Upper lobe of left lung (tissue), 6 donors: ENCODE data around the gene RPS2. TPM values are rescaled to one million over a fixed set of nuclear protein-coding genes. Genes with fewer than 3 reads are reported as not detected.
"Not testable (repeated sequence)": the region's sequence is repeated elsewhere in the genome, so short reads cannot be mapped to it uniquely, and the experiment has no call there.

Experiments used
- ATAC-seq, 2 donors: fragments of 200-7000 bp; cut with Tn5 transposase; one replicate each; pipeline ENCODE4 v1.9.1; 2022; ENCODE audit warnings: mild to moderate bottlenecking in 2 of 2, moderate library complexity in 2 of 2; ENCODE audit not compliant: low FRiP score in 2 of 2
- DNase-seq, 2 donors: peaks; one replicate each; pipeline ENCODE4 v3.0.0-alpha.2; 2019 to 2020
- H3K27ac ChIP-seq, 4 donors: fragments of 200-600 bp; sonication (generic); one replicate each; pipeline ENCODE4 v1.5.1; 2016 to 2019
- H3K27me3 ChIP-seq, 4 donors: fragments of 200-600 bp; sonication (generic); one replicate each; pipeline ENCODE4 v1.5.1; 2017 to 2019
- H3K36me3 ChIP-seq, 4 donors: fragments of 200-600 bp; sonication (generic); one replicate each; pipeline ENCODE4 v1.5.1; 2016 to 2019
- H3K4me1 ChIP-seq, 4 donors: fragments of 200-600 bp; sonication (generic); one replicate each; pipeline ENCODE4 v1.5.1; 2018 to 2019
- H3K4me3 ChIP-seq, 4 donors: fragments of 200-600 bp; sonication (generic); one replicate each; pipeline ENCODE4 v1.5.1; 2017 to 2019; ENCODE audit warnings: mild to moderate bottlenecking in 2 of 4, moderate library complexity in 1 of 4
- H3K9me3 ChIP-seq, 4 donors: fragments of 200-600 bp; sonication (generic); one replicate each; pipeline ENCODE4 v1.5.1; 2018 to 2019
- EP300 ChIP-seq, 4 donors: sonication (generic); formaldehyde crosslinking; IDR thresholded peaks; one replicate each; pipeline ENCODE4 v1.5.1; 2017; ENCODE audit warnings: antibody characterized with exemption in 4 of 4, control low read depth in 2 of 4
- POLR2A ChIP-seq, 4 donors: fragments of 450-650 bp; IDR thresholded peaks; one replicate each; pipeline ENCODE4 v1.5.1; 2016 to 2017; ENCODE audit warnings: antibody characterized with exemption in 4 of 4, mild to moderate bottlenecking in 2 of 4
- POLR2AphosphoS5 ChIP-seq, 2 donors: sonication (generic); formaldehyde crosslinking; IDR thresholded peaks; one replicate each; pipeline ENCODE4 v1.5.1; 2017; ENCODE audit warnings: antibody characterized with exemption in 2 of 2
- WGBS, 2 donors: methylation state at CpG; one replicate each; pipeline ENCODE4 v1.1.5; 2017 to 2018; 5-methylcytosine and 5-hydroxymethylcytosine counted together
- total RNA-seq, 6 donors: library from RNA; depleted of rRNA in 4 of 6; stranded (reverse); fragments of >200 nt in 4 of 6; gene quantifications; one replicate each; pipeline versions ENCODE4 v1.1.0 to v1.2.1, GENCODE V29; 2016 to 2021
- TF ChIP-seq, protein P1 (sequence below), 6 experiments: fragments of 450-650 bp in 4 of 6; fragments of 200-600 bp in 2 of 6; sonication (generic) in 2 of 6; IDR thresholded peaks; one replicate each; pipeline ENCODE4 v1.5.1; 2016 to 2019; ENCODE audit warnings: antibody characterized with exemption in 6 of 6
- donor health status: DM: no; HTN: no; CAD: no; lungs with moderate emphysema.
- donor health status: DM: no; HTN: yes; CAD: no; lungs with severe emphysema.

RPS2 gene
- total RNA-seq, 6 donors from 2014 or later = 1,128 to 1,943 (median 1,579) TPM

DNA sequence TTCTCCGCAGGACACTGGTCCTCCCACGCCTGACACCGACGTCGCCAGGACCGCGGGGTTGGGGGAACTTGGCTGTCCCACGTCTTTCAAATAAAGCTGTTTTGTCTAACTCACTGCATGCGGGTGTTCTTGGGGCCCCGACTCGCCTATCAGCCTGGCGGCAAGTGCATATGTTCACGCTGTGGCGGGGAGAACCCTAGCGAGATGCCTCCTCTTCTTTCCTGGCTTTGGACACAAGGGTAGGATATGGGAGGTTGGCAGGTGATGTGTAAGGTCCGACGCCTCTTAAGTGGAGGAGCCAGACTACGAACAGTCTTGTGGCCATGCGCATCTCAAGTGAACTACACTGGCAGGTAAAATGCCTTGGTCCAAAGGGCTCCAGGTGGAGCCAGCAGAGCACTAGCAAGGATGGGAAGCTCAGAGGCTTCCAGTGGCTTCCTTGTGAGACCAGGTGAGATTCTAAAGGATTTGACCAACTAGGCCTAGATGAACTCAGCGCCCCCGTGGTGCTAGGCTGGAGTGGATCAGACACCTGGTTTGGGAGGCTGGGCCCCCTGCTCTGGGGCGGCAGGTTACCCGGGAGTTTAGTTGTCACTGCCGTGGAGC lies 873 bp upstream of the RPS2 start:
- 18 to 19% methylated on average over 13 to 18 of the region's 24 CpGs for WGBS, 2 donors
- no peaks in the 10 kb centered on the region for H3K27me3 ChIP-seq
- H3K9me3 ChIP-seq = no peaks in the 10 kb centered on the region
- ATAC-seq (no peak), DNase-seq (no peak)
- H3K36me3 ChIP-seq = peaks cover 14 to 34% (median 23%) of the 10 kb centered on the region in 4 donors
- peak overlapping the region; percentile 85 to 91 (median 88) for H3K4me3 ChIP-seq
- TF ChIP-seq EP300 (IDR thresholded peaks at IDR 0.05) = no peak
- no peak for TF ChIP-seq POLR2A (IDR thresholded peaks at IDR 0.05)
- TF ChIP-seq POLR2AphosphoS5 (IDR thresholded peaks at IDR 0.05) = no peak
- TF ChIP-seq, protein P1, sequence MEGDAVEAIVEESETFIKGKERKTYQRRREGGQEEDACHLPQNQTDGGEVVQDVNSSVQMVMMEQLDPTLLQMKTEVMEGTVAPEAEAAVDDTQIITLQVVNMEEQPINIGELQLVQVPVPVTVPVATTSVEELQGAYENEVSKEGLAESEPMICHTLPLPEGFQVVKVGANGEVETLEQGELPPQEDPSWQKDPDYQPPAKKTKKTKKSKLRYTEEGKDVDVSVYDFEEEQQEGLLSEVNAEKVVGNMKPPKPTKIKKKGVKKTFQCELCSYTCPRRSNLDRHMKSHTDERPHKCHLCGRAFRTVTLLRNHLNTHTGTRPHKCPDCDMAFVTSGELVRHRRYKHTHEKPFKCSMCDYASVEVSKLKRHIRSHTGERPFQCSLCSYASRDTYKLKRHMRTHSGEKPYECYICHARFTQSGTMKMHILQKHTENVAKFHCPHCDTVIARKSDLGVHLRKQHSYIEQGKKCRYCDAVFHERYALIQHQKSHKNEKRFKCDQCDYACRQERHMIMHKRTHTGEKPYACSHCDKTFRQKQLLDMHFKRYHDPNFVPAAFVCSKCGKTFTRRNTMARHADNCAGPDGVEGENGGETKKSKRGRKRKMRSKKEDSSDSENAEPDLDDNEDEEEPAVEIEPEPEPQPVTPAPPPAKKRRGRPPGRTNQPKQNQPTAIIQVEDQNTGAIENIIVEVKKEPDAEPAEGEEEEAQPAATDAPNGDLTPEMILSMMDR (IDR thresholded peaks at IDR 0.05) = no peak
- H3K4me1 ChIP-seq = peaks cover 20 to 39% (median 26%) of the 10 kb centered on the region in 4 donors
- H3K27ac ChIP-seq = peak overlapping the region; percentile 98 to 100 (median 98)

DNA sequence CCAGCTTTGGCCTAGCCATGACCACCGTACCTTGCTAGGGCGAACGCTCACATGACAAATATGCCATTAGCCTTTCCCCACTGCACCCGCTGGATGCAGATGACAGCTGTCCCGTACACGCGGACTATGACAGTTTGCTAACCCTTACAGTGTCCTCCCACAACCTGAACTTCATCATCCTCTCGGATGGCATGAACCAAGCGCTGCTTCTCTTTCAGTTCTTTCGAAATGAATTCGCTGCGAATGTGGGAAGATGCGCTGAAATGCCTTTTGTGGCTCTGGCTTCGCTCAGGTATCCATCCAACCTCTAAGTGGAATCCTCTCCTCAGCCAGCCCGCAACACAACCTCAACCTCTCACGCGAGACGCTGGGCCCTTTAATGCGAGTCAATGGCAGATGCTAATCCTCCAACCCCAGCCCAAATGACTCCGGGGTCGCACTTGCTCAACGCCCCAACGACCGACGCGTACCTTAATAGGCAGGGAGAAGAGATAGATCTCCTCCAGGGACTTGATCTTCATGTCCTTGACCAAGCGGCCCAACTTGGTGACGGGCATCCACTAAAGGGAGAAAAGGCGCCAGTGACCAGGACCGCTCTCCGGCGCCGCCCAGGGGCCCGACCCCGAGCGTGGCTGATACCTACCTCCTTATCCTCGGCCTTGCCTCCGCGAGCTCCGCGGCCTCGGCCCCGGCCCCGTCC lies 670 bp downstream of the RPS2 start:
- peak in 1 of 2 donors; percentile 50 for DNase-seq
- Histone ChIP-seq H3K9me3 (no peaks in the 10 kb centered on the region), H3K36me3 (peaks cover 14 to 34% (median 23%) of the 10 kb centered on the region in 4 donors), H3K27ac (peak overlapping the region; percentile 98 to 100 (median 98)), H3K4me3 (peak overlapping the region; percentile 36 to 91 (median 86)), H3K27me3 (no peaks in the 10 kb centered on the region), H3K4me1 (peaks cover 28 to 49% (median 32%) of the 10 kb centered on the region in 4 donors)
- peak; percentile 3 to 35 for ATAC-seq
- TF ChIP-seq, protein P1 (IDR thresholded peaks at IDR 0.05) = peak in 1 of 6 experiments; percentile 45
- no peak for TF ChIP-seq POLR2AphosphoS5 (IDR thresholded peaks at IDR 0.05)
- 11 to 23% methylated on average over 27 to 42 of the region's 44 CpGs for WGBS, 2 donors

DNA sequence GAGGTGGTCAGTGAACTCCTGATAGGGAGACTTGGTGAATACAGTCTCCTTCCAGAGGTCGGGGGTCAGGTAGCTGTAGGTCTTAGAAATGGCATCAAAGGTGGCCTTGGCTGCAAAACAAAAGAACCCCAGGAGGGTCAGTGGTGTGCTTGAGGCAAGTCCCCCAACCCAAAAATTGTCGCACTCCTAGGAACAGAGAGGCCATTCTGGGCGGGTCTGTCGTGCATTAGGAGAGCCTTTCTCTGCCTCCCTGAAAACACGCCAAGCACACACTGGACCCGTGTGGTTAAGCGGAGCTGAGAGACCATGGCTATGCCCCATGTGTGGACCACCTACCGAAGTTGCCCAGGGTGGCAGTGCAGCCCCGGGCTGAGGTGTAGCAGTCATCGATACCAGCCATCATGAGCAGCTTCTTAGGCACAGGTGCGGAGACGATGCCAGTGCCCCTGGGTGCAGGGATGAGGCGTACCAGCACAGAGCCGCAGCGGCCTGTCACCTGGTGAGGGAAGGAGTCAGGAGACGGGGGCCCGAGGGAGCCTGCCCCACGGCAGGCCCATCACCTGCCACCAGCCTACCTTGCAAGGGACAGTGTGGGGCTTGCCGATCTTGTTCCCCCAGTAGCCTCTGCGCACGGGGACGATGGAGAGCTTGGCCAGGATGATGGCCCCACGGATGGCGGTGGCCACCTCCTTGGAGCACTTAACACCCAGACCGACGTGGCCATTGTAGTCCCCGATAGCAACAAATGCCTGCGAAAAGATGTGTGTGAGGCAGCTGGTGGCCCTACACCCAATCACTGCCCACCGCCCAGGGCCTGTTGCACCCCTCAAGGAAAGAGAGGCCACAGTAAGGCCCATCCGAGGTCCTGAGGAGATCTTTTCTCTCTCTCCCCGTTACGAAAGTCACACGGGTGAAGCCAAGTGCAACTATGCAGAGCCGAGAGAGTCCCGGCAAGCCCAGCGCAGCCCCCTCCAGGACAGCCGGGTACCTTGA lies 2.2 kb downstream of the RPS2 start:
- H3K9me3 ChIP-seq, H3K27me3 ChIP-seq, ATAC-seq: not testable (repeated sequence)
- WGBS, 2 donors = 88% methylated on average over 25 to 29 of the region's 37 CpGs
- Histone ChIP-seq H3K4me3 (peak overlapping the region in 1 of 4 donors; percentile 85), H3K36me3 (peaks cover 14 to 34% (median 23%) of the 10 kb centered on the region in 4 donors), H3K4me1 (peaks cover 30 to 54% (median 34%) of the 10 kb centered on the region in 4 donors), H3K27ac (peak overlapping the region in 1 of 4 donors; percentile 99)
- DNase-seq = peak in 1 of 2 donors; percentile 70

DNA sequence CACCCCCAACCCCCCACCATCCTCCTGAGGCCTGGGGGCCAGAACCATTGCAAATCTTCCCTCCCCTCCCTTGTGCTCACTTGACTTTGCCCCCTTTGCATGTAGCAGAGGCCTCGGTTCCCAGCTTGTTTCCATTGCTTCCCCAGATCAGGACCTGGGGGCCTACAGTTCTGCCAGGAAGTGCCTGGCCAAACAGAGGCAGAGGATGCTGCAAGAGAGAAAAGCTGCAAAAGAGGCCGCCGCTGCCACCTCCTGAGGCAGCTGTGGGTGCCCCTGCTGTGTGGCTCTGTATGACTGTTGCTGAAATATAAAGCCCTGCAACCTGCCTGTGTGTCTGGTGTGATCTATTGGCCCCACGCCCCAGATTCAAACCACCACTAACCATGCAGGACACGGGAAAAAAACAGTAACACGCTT lies 3.0 kb downstream of the RPS2 start:
- no peaks in the 10 kb centered on the region for H3K9me3 ChIP-seq
- H3K27me3 ChIP-seq = no peaks in the 10 kb centered on the region
- H3K4me1 ChIP-seq = peaks cover 30 to 54% (median 34%) of the 10 kb centered on the region in 4 donors
- H3K4me3 ChIP-seq = no peak overlapping the region
- DNase-seq (no peak), ATAC-seq (no peak)
- TF ChIP-seq EP300 (IDR thresholded peaks at IDR 0.05) = no peak
- TF ChIP-seq POLR2AphosphoS5 (IDR thresholded peaks at IDR 0.05) = no peak
- TF ChIP-seq POLR2A (IDR thresholded peaks at IDR 0.05) = no peak
- TF ChIP-seq, protein P1 (IDR thresholded peaks at IDR 0.05) = no peak
- H3K36me3 ChIP-seq = peaks cover 14 to 34% (median 23%) of the 10 kb centered on the region in 4 donors
- WGBS, 2 donors = 55 to 78% methylated on average over 4 to 6 of the region's 6 CpGs
- peak overlapping the region in 1 of 4 donors; percentile 5 for H3K27ac ChIP-seq
